Panc1 (cell line): ENCODE data around the gene GAS2. TPM values are rescaled to one million over a fixed set of nuclear protein-coding genes. Genes with fewer than 3 reads are reported as not detected.

Source experiments
- ATAC-seq: fragments of 200-7000 bp; cut with Tn5 transposase; 2 replicates; pipeline ENCODE4 v1.9.1; 2020; ENCODE audit warnings: mild to moderate bottlenecking, moderate library complexity
- BruUV-seq: library from RNA; stranded (reverse); fragments of 400-500 nt; replicated peaks from 2 replicates; lab custom pipeline; 2021; lab: Mats Ljungman, UMichigan
- CTCF ChIA-PET: fragments of 300-600 bp; sonication (Branson Sonifier 250); formaldehyde crosslinking; loops from one replicate; lab custom pipeline; 2022; ENCODE audit warnings: antibody characterized with exemption; lab: Charles Lee
- POLR2A ChIA-PET: fragments of 300-600 bp; sonication (Branson Sonifier 250); formaldehyde crosslinking; loops from one replicate; lab custom pipeline; 2022; ENCODE audit warnings: antibody characterized with exemption; lab: Charles Lee
- DNase-seq: peaks from one replicate; pipeline ENCODE4 v3.0.0-alpha.2; 2010; ENCODE audit warnings: low read depth, low spot score
- H3K27ac ChIP-seq: 2 replicates; pipeline ENCODE4 v1.5.1; 2011; ENCODE audit warnings: mild to moderate bottlenecking, low read length, inconsistent platforms
- H3K27me3 ChIP-seq: fragments of 200-500 bp; sonication (Bioruptor generic); 2 replicates; pipeline ENCODE4 v1.6.0; 2014; ENCODE audit warnings: low read length, inconsistent platforms; ENCODE audit not compliant: control insufficient read depth, insufficient read depth
- H3K36me3 ChIP-seq: fragments of 200-500 bp; sonication (Bioruptor generic); 2 replicates; pipeline ENCODE4 v1.5.1; 2014; ENCODE audit warnings: inconsistent platforms, mild to moderate bottlenecking, low read length, moderate library complexity; ENCODE audit not compliant: control insufficient read depth, insufficient read depth
- H3K4me1 ChIP-seq: 2 replicates; pipeline ENCODE4 v1.5.1; 2011; ENCODE audit warnings: inconsistent platforms, mild to moderate bottlenecking, low read length, moderate library complexity; ENCODE audit not compliant: control insufficient read depth, insufficient read depth
- H3K4me3 ChIP-seq, 2 experiments: 2 replicates each; pipeline ENCODE4 v1.5.1; 2011 to 2012; ENCODE audit warnings: low read depth in 2 of 2, low read length in 2 of 2, mild to moderate bottlenecking in 2 of 2, inconsistent platforms in 1 of 2, moderate library complexity in 1 of 2
- H3K9me3 ChIP-seq: fragments of 200-500 bp; sonication (Bioruptor generic); 2 replicates; pipeline ENCODE4 v1.5.1; 2014; ENCODE audit warnings: low read depth, mild to moderate bottlenecking, inconsistent platforms, low read length, moderate library complexity; ENCODE audit not compliant: control insufficient read depth, insufficient read depth
- POLR2AphosphoS5 ChIP-seq: IDR thresholded peaks from 2 replicates; pipeline ENCODE4 v1.6.1; 2012; ENCODE audit warnings: mild to moderate bottlenecking, low read depth, low read length, moderate library complexity
- SIN3A ChIP-seq: IDR thresholded peaks from 2 replicates; pipeline ENCODE4 v1.6.1; 2012; ENCODE audit warnings: low read depth, mild to moderate bottlenecking, low read length, moderate library complexity, borderline replicate concordance; ENCODE audit not compliant: insufficient read depth
- TCF7L2 ChIP-seq: IDR thresholded peaks from 2 replicates; pipeline ENCODE4 v1.6.1; 2011; ENCODE audit warnings: mild to moderate bottlenecking, low read depth, low read length, inconsistent platforms
- in situ Hi-C: cut with HindIII; loops from 2 replicates; pipeline ENCODE4 v1.10.0; 2016; ENCODE audit warnings: low sequenced_read_pairs, low pct_unique_long_range_greater_than_20kb
- intact Hi-C: fragments of 100-400 bp; cut with micrococcal nuclease; formaldehyde crosslinking; loops from one replicate; pipeline ENCODE4 v1.10.0; 2022; ENCODE audit not compliant: unreplicated experiment
- total RNA-seq: library from RNA; stranded (reverse); gene quantifications from one replicate; pipeline ENCODE4 v1.2.1, GENCODE V29; 2021; ENCODE audit not compliant: unreplicated experiment
- TF ChIP-seq, protein P1 (sequence below), 2 experiments: IDR thresholded peaks; 2 replicates each; pipeline ENCODE4 v1.6.1; 2011 to 2012; ENCODE audit warnings: low read depth in 2 of 2, control low read depth in 1 of 2, low read length in 1 of 2, mild to moderate bottlenecking in 1 of 2, moderate library complexity in 1 of 2; ENCODE audit not compliant: insufficient read depth in 1 of 2
- TF ChIP-seq, protein P2 (sequence below): fragments of 450-650 bp; IDR thresholded peaks from 2 replicates; pipeline ENCODE4 v1.5.1; 2017; ENCODE audit warnings: mild to moderate bottlenecking

The GAS2 gene
- total RNA-seq, 1 experiment from 2014 or later = 0.87 TPM

DNA sequence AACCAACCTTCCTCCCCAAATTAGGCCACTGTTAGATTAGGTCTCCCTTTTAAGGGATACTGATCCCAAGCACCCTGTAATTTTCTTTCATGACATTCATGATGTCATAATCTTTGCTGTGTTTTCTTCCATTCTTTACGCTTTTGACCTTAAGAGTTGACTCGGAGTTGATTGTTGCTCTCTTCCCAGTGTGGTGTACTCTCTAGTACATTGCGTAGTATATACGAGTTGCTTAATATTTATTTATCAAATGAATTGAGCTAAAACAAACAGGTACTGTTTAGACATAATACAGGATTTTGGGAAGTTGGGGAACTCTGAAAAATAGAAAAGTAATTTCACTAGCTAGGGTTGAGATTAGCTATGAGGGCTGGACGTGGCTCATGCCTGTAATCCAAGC lies 113.4 kb downstream of the GAS2 start:
- BruUV-seq = no TSS peak
- DNase-seq (no peak), ATAC-seq (no peak)
- intact Hi-C loops (loop anchor here (10.0 kb wide), 1 partner anchor 535 kb away; no protein-coding TSS in a partner anchor), in situ Hi-C loops (no loop called here)
- Histone ChIP-seq H3K9me3 (no peaks in the 10 kb centered on the region), H3K27me3 (no peaks in the 10 kb centered on the region), H3K27ac (no peak overlapping the region), H3K4me3 (no peak overlapping the region), H3K36me3 (no peaks in the 10 kb centered on the region), H3K4me1 (no peaks in the 10 kb centered on the region)
- ChIA-PET CTCF (no interaction called here), POLR2A (no interaction called here)
- TF ChIP-seq TCF7L2 = no peak
- TF ChIP-seq, protein P1, sequence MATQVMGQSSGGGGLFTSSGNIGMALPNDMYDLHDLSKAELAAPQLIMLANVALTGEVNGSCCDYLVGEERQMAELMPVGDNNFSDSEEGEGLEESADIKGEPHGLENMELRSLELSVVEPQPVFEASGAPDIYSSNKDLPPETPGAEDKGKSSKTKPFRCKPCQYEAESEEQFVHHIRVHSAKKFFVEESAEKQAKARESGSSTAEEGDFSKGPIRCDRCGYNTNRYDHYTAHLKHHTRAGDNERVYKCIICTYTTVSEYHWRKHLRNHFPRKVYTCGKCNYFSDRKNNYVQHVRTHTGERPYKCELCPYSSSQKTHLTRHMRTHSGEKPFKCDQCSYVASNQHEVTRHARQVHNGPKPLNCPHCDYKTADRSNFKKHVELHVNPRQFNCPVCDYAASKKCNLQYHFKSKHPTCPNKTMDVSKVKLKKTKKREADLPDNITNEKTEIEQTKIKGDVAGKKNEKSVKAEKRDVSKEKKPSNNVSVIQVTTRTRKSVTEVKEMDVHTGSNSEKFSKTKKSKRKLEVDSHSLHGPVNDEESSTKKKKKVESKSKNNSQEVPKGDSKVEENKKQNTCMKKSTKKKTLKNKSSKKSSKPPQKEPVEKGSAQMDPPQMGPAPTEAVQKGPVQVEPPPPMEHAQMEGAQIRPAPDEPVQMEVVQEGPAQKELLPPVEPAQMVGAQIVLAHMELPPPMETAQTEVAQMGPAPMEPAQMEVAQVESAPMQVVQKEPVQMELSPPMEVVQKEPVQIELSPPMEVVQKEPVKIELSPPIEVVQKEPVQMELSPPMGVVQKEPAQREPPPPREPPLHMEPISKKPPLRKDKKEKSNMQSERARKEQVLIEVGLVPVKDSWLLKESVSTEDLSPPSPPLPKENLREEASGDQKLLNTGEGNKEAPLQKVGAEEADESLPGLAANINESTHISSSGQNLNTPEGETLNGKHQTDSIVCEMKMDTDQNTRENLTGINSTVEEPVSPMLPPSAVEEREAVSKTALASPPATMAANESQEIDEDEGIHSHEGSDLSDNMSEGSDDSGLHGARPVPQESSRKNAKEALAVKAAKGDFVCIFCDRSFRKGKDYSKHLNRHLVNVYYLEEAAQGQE (IDR thresholded peaks at IDR 0.05; ENCODE audit: insufficient read depth in 1 of 2, low read depth in 2 of 2, low read length in 1 of 2) = no peak
- TF ChIP-seq SIN3A = no peak
- TF ChIP-seq, protein P2, sequence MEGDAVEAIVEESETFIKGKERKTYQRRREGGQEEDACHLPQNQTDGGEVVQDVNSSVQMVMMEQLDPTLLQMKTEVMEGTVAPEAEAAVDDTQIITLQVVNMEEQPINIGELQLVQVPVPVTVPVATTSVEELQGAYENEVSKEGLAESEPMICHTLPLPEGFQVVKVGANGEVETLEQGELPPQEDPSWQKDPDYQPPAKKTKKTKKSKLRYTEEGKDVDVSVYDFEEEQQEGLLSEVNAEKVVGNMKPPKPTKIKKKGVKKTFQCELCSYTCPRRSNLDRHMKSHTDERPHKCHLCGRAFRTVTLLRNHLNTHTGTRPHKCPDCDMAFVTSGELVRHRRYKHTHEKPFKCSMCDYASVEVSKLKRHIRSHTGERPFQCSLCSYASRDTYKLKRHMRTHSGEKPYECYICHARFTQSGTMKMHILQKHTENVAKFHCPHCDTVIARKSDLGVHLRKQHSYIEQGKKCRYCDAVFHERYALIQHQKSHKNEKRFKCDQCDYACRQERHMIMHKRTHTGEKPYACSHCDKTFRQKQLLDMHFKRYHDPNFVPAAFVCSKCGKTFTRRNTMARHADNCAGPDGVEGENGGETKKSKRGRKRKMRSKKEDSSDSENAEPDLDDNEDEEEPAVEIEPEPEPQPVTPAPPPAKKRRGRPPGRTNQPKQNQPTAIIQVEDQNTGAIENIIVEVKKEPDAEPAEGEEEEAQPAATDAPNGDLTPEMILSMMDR = no peak
- TF ChIP-seq POLR2AphosphoS5 = no peak

DNA sequence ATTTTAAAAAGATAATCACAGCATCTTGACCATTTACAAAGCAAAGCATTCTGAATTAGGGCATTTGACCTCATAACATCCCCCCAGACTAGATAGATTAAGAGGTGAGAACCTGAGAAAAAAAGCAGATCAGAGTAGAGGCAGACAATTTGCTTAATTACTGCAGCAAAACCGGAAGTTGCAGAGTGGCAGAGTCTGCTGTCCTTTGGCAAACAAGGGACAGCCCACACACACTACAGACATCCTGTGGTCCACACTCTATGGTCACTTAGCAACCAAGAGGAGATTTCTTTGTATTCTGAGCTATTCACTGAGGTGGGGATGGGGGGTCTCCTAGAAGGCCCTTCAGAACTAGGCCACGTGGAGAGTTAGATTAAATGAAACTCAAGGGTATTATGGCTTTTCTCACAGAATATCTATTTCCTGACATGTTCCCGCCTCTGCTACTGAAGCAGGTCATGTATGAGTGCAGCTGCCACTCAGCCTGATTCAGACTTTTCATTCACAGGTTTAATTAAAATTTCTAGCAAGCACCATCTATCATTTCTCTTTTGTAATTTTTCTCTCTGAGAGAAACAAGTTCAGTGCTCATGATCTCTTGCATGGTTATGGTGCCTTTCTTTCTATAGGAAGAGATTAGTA lies 114.7 kb downstream of the GAS2 start:
- intact Hi-C loops (loop anchor here (10.0 kb wide), 1 partner anchor 536 kb away; no protein-coding TSS in a partner anchor), in situ Hi-C loops (no loop called here)
- Histone ChIP-seq H3K4me1 (no peaks in the 10 kb centered on the region), H3K9me3 (no peaks in the 10 kb centered on the region), H3K27ac (no peak overlapping the region), H3K27me3 (no peaks in the 10 kb centered on the region), H3K4me3 (no peak overlapping the region), H3K36me3 (no peaks in the 10 kb centered on the region)
- CTCF ChIA-PET = no interaction called here
- DNase-seq = no peak
- BruUV-seq = no TSS peak
- POLR2A ChIA-PET = no interaction called here
- TF ChIP-seq, protein P2 = no peak
- TF ChIP-seq TCF7L2 = no peak
- TF ChIP-seq, protein P1 (IDR thresholded peaks at IDR 0.05; ENCODE audit: insufficient read depth in 1 of 2, low read depth in 2 of 2, low read length in 1 of 2) = no peak
- no peak for TF ChIP-seq POLR2AphosphoS5
- no peak for TF ChIP-seq SIN3A
- no peak for ATAC-seq
